GM12875 (cell line): ENCODE results near the gene PCSK6.

ENCODE experiments used
- H3K4me3 ChIP-seq: one replicate; pipeline ENCODE4 v1.5.1; 2011; ENCODE audit warnings: low read depth, low read length, control low read depth
- TF ChIP-seq, protein P1 (sequence below): IDR thresholded peaks from 2 replicates; pipeline ENCODE4 v1.5.1; 2011; ENCODE audit warnings: low read depth, mild to moderate bottlenecking, control low read depth, inconsistent platforms, low read length, moderate library complexity, borderline replicate concordance; ENCODE audit not compliant: insufficient read depth

The PCSK6 gene

DNA sequence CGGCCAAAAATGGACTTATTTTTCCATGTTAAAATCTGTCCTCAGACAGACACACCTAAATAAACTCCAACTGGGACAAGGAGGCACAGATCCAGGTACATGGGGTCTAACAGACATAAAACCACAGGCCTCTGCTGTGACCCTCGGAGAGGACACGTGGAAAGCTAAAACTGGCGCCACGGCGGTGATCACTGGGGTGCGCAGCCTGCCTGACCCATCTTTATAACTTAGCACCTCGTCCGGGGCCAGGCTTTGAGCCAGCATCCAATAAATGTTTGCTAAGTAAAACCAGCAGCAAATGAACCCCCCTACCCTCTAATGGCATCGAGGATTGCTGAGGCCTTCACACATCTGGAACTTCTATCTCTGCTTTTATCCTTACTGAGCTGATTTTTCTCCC is 15.3 kb downstream of the PCSK6 start:
- TF ChIP-seq, protein P1, sequence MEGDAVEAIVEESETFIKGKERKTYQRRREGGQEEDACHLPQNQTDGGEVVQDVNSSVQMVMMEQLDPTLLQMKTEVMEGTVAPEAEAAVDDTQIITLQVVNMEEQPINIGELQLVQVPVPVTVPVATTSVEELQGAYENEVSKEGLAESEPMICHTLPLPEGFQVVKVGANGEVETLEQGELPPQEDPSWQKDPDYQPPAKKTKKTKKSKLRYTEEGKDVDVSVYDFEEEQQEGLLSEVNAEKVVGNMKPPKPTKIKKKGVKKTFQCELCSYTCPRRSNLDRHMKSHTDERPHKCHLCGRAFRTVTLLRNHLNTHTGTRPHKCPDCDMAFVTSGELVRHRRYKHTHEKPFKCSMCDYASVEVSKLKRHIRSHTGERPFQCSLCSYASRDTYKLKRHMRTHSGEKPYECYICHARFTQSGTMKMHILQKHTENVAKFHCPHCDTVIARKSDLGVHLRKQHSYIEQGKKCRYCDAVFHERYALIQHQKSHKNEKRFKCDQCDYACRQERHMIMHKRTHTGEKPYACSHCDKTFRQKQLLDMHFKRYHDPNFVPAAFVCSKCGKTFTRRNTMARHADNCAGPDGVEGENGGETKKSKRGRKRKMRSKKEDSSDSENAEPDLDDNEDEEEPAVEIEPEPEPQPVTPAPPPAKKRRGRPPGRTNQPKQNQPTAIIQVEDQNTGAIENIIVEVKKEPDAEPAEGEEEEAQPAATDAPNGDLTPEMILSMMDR: no peak
- H3K4me3 ChIP-seq: no peak overlapping the region

DNA sequence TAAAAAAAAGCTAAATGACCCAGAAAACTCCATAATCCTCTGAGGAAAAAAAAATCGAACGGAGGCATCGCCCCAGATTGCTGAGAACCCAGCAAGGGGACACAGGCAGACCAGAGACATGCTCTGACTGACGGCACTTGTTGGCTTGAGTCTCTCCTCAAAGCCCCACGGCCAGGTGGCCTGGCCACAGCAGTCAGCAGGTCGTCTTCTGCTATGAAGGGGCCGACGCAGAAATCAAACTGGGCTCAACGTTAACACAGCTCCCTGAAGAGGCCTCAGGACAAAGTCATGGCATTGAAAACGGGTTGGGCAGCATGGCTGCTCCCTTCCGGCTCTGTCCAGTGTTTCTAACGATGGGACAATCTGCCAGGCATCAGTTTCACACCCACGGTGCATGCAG is 17.5 kb downstream of the PCSK6 start:
- TF ChIP-seq, protein P1: no peak
- H3K4me3 ChIP-seq: no peak overlapping the region

DNA sequence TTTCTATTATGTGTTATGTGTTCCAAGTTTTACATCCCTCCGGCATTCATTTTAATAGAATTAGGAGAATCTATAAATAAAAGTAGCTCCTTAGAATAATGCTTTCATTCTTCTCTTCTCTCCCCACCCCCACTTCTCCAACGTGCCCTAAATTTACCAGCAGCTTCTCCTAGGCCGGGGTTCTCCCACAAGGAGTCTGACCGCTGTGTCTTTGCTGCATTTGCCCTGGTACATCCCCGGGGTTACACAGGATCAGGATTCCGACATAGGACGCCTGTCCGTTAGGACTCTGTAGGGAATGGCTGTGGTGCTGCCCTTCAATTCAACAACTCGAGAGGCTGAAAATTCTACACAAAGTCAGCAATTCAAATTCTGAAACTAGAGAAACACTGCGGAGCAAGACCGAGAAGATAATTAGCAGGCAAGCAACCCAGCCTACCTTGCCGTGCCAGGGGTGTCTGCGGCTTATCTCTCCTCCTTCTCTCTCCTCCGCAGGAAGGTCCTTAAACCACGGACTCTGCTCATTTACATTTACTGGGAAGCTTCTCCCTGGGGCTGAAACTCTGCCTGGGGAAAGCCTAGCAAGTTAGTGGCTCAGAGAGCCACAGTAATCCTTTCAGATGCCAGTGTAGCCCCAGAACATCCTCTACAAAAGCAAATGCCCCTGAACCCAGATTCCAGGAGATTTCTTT is 18.8 kb downstream of the PCSK6 start:
- TF ChIP-seq, protein P1: no peak
- H3K4me3 ChIP-seq: no peak overlapping the region

DNA sequence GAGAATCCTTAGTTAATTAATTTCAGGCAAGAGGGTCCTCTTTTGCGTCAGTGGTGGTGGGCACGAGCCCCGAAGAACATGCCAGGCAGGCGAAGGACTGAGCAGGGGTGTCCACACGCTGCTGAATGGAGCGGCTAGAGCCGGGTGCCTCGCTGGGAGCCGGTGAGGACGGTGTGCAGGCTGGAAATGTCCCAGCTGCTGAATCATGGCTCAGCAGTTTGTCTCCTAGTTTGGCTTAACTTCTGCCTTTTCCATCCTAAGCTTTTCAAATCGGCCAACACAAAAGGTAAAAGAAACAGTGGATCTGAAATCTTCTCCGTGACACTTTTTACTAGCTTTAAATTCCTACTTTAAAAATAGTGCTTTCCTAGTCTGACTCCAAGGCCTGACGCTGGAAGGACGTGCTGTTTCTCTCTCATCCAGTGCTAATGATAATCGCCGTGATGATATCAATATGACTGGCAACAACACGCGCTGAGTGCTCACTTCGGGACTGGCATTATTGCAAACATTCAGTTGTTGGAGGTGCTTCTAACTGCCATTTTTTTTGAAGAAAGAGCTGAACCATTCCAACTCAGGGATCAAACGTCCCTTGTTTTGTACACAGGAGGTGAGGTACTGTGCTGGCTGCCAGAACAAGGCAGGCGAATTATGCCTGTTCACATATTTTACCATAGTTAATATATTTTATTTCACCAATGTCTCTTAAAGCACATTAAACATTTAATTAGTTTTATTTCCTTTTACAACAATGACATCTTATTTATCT is 19.8 kb downstream of the PCSK6 start:
- no peak overlapping the region for H3K4me3 ChIP-seq
- TF ChIP-seq, protein P1: no peak

DNA sequence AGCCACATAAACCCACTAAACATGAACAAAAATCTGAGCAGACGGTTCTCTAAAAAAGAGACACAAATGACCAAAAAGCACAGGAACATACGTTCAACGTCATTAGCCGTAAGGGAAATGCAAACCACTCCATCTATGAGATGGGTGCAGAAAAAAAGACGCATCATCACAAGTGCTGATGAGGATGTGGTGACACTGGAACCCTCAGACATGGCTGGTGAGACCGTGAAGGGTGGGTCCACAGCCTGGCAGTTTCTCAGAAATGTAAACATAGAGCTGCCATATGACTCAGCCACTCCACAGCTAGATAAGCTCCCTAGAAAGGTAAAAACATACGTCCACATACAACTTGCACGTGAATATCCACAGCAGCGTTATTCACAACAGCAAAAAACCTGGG is 23.3 kb downstream of the PCSK6 start:
- TF ChIP-seq, protein P1: no peak
- no peak overlapping the region for H3K4me3 ChIP-seq

DNA sequence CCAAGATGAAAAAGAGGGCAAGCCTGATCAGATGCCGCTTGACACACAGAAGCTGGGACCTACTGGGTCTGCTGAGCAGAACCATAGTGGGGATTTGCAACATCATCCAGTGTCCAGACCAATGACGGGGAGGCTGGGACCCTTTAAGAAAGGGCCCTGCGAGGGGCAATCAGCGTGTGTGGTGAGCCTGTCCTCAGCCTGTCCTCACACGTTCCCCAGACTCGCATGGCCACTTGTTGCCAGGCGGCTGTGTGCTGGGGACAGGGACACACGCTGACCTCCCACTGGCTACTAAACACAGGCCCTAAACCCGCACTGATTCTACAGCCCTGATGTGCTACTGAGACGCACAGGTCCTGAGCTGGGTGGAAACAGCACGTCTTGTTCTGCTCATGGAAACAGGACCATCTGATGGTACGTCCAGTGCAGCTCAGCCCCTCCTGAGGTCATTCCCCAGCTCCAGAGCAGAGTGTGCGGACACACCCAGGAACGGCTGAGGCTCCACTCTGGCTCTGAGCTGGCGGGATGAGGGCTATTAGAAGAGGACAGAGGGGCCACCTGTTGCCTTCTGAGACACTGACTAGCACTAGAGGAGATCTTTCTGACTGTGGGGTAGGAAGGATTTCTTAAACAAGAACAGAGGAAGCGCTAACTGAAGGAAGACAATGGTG is 24.4 kb downstream of the PCSK6 start:
- no peak overlapping the region for H3K4me3 ChIP-seq
- TF ChIP-seq, protein P1: no peak
